Smooth muscle cell (in vitro differentiated cells): ENCODE data around the gene FGF11. TPM values are rescaled to one million over a fixed set of nuclear protein-coding genes. Genes with fewer than 3 reads are reported as not detected.

ENCODE experiments used
- DNase-seq: peaks from one replicate; lab custom pipeline; 2025; ENCODE audit not compliant: unreplicated experiment; lab: John Stamatoyannopoulos, UW
- H2AFZ ChIP-seq: fragments of 200-600 bp; sonication (generic); 2 replicates; pipeline ENCODE4 v1.6.0; 2016; ENCODE audit warnings: antibody characterized with exemption, low read depth, mild to moderate bottlenecking
- H3F3A ChIP-seq: fragments of 200-600 bp; sonication (generic); 2 replicates; pipeline ENCODE4 v1.6.0; 2017; ENCODE audit warnings: antibody characterized with exemption, low read depth
- H3K27ac ChIP-seq: fragments of 200-600 bp; sonication (generic); 2 replicates; pipeline ENCODE4 v1.5.1; 2016; ENCODE audit warnings: low read depth, mild to moderate bottlenecking
- H3K27me3 ChIP-seq: fragments of 200-600 bp; sonication (generic); 2 replicates; pipeline ENCODE4 v1.6.1; 2016; ENCODE audit warnings: low read depth, mild to moderate bottlenecking
- H3K36me3 ChIP-seq: fragments of 200-600 bp; sonication (generic); 2 replicates; pipeline ENCODE4 v1.5.1; 2016; ENCODE audit warnings: low read depth
- H3K4me1 ChIP-seq: fragments of 200-600 bp; sonication (generic); 2 replicates; pipeline ENCODE4 v1.5.1; 2016; ENCODE audit warnings: low read depth
- H3K4me2 ChIP-seq: fragments of 200-600 bp; sonication (generic); 2 replicates; pipeline ENCODE4 v1.6.0; 2016; ENCODE audit warnings: mild to moderate bottlenecking
- H3K4me3 ChIP-seq: fragments of 200-600 bp; sonication (generic); 2 replicates; pipeline ENCODE4 v1.5.1; 2016; ENCODE audit warnings: mild to moderate bottlenecking
- H3K79me2 ChIP-seq: fragments of 200-600 bp; sonication (generic); 2 replicates; pipeline ENCODE4 v1.6.0; 2016; ENCODE audit warnings: low read depth, mild to moderate bottlenecking
- H3K9ac ChIP-seq: fragments of 200-600 bp; sonication (generic); 2 replicates; pipeline ENCODE4 v1.6.0; 2016; ENCODE audit warnings: low read depth
- H3K9me3 ChIP-seq: fragments of 200-600 bp; sonication (generic); replicated peaks from 2 replicates; pipeline ENCODE4 v1.5.1; 2016; ENCODE audit warnings: low read depth
- H4K20me1 ChIP-seq: fragments of 200-600 bp; sonication (generic); 2 replicates; pipeline ENCODE4 v1.6.0; 2016; ENCODE audit warnings: low read depth
- WGBS: methylation state at CpG from one replicate; pipeline ENCODE4 v1.1.7; 2016; ENCODE audit warnings: low lambda C conversion rate; 5-methylcytosine and 5-hydroxymethylcytosine counted together
- polyA plus RNA-seq: library from polyadenylated mRNA; unstranded; fragments of >200 nt; fragmentation: Nextera tagmentation; extraction: Ambion mirVana; gene quantifications from 2 replicates; pipeline ENCODE4 v1.2.1, GENCODE V29; 2016
- total RNA-seq: library from RNA; depleted of rRNA; stranded (reverse); fragments of >200 nt; gene quantifications from 2 replicates; pipeline ENCODE4 v1.2.3, GENCODE V29; 2014
- TF ChIP-seq, protein P1 (sequence below): fragments of 200-600 bp; sonication (generic); IDR thresholded peaks from 2 replicates; pipeline ENCODE4 v1.5.1; 2017; ENCODE audit warnings: borderline replicate concordance, mild to moderate bottlenecking, antibody characterized with exemption; ENCODE audit not compliant: insufficient read depth, poor library complexity, severe bottlenecking

The FGF11 gene
- total and polyA plus RNA-seq, 2 experiments from 2014 or later, result 13.9 to 21.3 TPM

DNA sequence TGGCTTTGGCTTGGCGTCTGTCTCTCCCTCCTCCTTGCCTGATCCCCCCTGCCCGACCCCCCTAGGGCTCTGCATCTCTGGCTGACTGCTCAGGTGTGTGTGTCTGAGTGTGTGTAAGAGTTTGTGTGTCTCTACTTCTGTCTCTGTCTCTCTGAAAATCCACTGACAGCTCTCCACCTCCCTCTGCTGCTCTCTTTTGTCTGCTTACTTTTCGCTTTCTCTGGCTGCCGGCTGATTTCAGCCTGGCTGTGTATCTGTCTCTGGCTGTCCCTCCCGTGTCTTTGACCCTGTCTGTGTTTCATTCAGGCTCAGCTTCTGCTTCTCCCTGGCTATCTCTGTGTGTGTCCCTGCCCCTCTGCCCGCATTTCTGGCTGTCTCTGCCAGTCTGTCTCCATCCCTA lies 23.0 kb upstream of the FGF11 start:
- Histone ChIP-seq H2AFZ (no peak overlapping the region), H3F3A (no peaks in the 10 kb centered on the region), H3K4me2 (no peak overlapping the region), H3K4me3 (no peak overlapping the region), H3K79me2 (no peaks in the 10 kb centered on the region), H3K4me1 (no peaks in the 10 kb centered on the region), H3K9ac (no peak overlapping the region), H4K20me1 (peaks cover 5% of the 10 kb centered on the region), H3K27me3 (no peaks in the 10 kb centered on the region), H3K27ac (no peak overlapping the region), H3K9me3 (no peaks in the 10 kb centered on the region), H3K36me3 (no peaks in the 10 kb centered on the region)
- WGBS, result 95% methylated on average over 6 of the region's 6 CpGs
- TF ChIP-seq, protein P1, sequence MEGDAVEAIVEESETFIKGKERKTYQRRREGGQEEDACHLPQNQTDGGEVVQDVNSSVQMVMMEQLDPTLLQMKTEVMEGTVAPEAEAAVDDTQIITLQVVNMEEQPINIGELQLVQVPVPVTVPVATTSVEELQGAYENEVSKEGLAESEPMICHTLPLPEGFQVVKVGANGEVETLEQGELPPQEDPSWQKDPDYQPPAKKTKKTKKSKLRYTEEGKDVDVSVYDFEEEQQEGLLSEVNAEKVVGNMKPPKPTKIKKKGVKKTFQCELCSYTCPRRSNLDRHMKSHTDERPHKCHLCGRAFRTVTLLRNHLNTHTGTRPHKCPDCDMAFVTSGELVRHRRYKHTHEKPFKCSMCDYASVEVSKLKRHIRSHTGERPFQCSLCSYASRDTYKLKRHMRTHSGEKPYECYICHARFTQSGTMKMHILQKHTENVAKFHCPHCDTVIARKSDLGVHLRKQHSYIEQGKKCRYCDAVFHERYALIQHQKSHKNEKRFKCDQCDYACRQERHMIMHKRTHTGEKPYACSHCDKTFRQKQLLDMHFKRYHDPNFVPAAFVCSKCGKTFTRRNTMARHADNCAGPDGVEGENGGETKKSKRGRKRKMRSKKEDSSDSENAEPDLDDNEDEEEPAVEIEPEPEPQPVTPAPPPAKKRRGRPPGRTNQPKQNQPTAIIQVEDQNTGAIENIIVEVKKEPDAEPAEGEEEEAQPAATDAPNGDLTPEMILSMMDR, result no peak
- no peak for DNase-seq

GRCh38 chr17:7417056-7417655 lies 22.2 kb upstream of the FGF11 start:
- TF ChIP-seq, protein P1, result no peak
- no peaks in the 10 kb centered on the region for H3F3A ChIP-seq
- no peaks in the 10 kb centered on the region for H3K9me3 ChIP-seq
- no peaks in the 10 kb centered on the region for H3K27me3 ChIP-seq
- H3K4me1 ChIP-seq, result no peaks in the 10 kb centered on the region
- H3K4me2 ChIP-seq, result no peak overlapping the region
- no peak overlapping the region for H3K9ac ChIP-seq
- no peak overlapping the region for H3K27ac ChIP-seq
- no peak overlapping the region for H3K4me3 ChIP-seq
- H2AFZ ChIP-seq, result no peak overlapping the region
- no peak for DNase-seq
- no peaks in the 10 kb centered on the region for H3K79me2 ChIP-seq
- WGBS, result 97% methylated on average over 40 of the region's 54 CpGs
- no peaks in the 10 kb centered on the region for H3K36me3 ChIP-seq
- H4K20me1 ChIP-seq, result peaks cover 5% of the 10 kb centered on the region

GRCh38 chr17:7418472-7419152 lies 20.7 kb upstream of the FGF11 start:
- Histone ChIP-seq H4K20me1 (peaks cover 5% of the 10 kb centered on the region), H2AFZ (no peak overlapping the region), H3K79me2 (no peaks in the 10 kb centered on the region), H3K4me3 (no peak overlapping the region), H3K9me3 (no peaks in the 10 kb centered on the region), H3K9ac (no peak overlapping the region), H3K4me2 (no peak overlapping the region), H3K36me3 (no peaks in the 10 kb centered on the region), H3F3A (no peaks in the 10 kb centered on the region), H3K4me1 (no peaks in the 10 kb centered on the region), H3K27ac (no peak overlapping the region), H3K27me3 (no peaks in the 10 kb centered on the region)
- no peak for DNase-seq
- TF ChIP-seq, protein P1, result no peak
- WGBS, result 85% methylated on average over 18 of the region's 18 CpGs
